Epithelial cell of esophagus (primary cell): Measurements from ENCODE around the gene PLA2G2C.

Experiments
- DNase-seq: peaks from one replicate; pipeline ENCODE4 v3.0.0; 2010; ENCODE audit warnings: low read depth
- H3K4me3 ChIP-seq: 2 replicates; pipeline ENCODE4 v1.5.1; 2011; ENCODE audit warnings: mild to moderate bottlenecking, low read length, control low read depth
- TF ChIP-seq, protein P1 (sequence below): IDR thresholded peaks from 2 replicates; pipeline ENCODE4 v1.5.1; 2011; ENCODE audit warnings: low read depth, mild to moderate bottlenecking, low read length, control low read depth, inconsistent platforms; ENCODE audit not compliant: insufficient read depth; ENCODE audit errors: missing control alignments

Gene PLA2G2C

DNA sequence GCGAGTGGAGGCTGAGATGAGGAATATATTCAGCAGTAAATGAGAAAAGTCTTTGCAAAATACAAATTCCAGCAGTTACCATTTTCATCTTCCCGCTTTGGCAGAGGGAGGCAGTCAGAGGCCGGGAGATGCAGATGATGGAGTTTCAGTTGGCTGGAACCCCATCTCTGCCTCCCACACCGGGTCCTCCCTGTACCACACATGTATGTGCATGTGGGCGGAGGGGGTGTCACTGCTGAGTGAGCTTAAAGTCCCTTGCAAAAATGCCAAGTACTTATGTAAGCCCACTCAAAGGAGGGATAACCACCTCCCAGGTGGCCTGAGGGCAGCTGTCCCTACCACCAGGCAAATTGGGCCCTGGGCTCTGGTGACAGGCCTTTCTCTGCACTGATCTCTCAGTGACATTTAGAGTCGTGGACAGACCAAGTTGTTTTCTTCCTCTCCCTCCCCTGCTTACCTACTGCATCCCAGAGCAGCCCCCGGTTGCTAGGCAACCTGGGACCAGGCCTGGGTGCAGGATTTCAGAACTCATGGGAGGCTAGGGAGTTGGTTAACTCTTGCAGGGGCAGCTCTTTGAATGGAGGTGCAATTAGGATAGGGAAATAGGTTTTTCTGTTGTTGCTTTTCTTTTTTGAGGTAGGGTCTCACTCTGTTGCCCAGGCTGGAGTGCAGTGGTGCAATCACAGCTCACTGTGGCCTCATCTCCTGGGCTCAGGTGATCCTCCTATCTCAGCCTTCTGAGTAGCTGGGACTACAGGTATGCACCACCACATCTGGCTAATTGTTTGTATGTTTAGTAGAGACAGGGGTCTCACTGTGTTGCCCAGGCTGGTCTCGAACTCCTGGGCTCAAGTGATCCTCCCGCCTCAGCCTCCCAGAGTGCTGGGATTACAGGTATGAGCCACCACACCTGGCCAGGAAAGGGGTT, 17.5 kb downstream of the PLA2G2C start:
- DNase-seq: no peak
- TF ChIP-seq, protein P1, sequence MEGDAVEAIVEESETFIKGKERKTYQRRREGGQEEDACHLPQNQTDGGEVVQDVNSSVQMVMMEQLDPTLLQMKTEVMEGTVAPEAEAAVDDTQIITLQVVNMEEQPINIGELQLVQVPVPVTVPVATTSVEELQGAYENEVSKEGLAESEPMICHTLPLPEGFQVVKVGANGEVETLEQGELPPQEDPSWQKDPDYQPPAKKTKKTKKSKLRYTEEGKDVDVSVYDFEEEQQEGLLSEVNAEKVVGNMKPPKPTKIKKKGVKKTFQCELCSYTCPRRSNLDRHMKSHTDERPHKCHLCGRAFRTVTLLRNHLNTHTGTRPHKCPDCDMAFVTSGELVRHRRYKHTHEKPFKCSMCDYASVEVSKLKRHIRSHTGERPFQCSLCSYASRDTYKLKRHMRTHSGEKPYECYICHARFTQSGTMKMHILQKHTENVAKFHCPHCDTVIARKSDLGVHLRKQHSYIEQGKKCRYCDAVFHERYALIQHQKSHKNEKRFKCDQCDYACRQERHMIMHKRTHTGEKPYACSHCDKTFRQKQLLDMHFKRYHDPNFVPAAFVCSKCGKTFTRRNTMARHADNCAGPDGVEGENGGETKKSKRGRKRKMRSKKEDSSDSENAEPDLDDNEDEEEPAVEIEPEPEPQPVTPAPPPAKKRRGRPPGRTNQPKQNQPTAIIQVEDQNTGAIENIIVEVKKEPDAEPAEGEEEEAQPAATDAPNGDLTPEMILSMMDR: no peak
- H3K4me3 ChIP-seq: no peak overlapping the region

DNA sequence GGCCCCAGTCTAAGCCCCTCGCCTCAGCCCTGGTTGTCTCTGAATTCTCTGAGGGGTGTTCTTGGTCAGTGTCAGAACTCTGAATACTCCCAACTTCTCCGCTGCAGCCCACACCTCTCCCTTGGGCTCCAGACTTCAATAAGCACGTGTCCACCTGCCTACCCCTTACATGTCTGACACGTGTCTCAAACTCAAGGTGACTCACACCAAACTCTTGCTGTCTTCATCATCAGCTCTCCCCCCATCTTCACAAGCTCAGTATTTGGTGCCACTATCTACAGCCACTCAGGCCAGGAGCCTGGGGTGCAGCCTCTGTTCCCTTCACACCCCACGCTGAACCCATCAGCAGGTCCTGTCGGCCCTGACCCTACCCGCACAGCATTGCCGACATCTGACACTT, 19.2 kb downstream of the PLA2G2C start:
- DNase-seq: peak; percentile 44
- TF ChIP-seq, protein P1: no peak

DNA sequence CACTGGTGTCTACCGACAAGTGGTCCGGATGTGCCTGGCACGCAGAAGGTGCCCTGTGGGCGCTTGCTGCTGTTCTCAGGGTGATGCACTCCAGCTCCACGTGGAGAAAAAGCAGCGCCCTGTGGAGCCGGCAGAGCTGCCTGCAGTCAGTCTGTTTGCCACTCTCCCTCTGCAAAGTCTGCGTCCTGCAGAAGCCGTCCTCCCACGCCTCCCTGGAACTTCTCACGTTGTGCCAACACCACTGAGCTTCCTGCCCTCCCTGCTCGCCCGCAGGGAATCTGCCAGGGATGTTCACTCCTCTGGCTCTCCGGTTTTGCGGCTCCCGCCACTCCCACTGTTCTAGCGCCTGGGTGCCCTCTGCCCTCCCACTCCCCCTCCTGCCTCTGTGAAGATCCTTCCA, 20.3 kb downstream of the PLA2G2C start:
- peak; percentile 46 for DNase-seq
- H3K4me3 ChIP-seq: no peak overlapping the region
- TF ChIP-seq, protein P1: no peak

More for the DNA sequence above, 19.2 kb downstream of the PLA2G2C start:
- H3K4me3 ChIP-seq: no peak overlapping the region

DNA sequence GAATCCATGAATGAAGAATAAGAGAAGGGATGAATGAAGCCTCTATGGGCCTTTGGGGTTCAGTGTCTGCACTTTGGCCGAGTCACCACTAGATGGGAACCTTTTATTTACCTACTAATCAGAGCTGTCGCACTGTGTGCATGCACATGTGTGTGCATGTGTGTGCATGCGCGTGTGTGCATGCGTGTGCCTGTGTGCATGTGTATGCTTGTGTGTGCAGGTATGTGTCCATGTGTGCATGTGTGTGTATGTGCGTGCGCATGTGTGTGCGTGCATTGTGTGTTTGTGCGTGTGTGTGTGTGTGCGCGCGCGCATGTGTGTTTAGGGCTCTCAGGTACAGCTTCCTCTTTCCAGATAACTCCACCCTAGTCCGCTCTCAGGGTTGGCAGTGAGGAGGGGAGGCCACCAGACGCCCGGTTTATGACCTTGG, 20.8 kb downstream of the PLA2G2C start:
- no peak overlapping the region for H3K4me3 ChIP-seq
- peak; percentile 28 for DNase-seq
- TF ChIP-seq, protein P1: peak; percentile 35

DNA sequence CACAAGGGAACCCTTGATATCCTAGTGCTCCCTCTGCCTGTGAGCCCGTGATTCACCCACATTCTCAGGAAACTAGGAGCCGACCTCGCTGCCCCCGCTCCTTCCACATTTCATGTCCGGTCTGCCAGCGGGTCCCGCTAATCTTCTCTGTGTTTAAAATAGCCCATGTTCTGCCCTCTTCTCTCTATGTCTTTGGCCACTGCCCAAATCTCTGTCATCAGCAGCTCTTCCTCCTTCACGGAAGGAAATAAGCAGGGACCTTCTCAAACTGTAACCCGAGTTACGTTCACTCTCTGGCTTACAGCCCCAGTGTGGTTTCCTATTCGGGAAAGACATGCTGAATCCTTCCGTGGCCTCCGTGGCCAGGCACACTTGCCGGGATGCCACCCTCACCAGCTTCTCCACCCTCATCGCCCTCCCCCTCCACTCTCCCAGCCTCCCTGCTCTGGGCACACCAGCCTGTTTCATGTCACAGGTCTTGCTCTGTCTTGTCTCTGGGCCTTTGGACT, 21.6 kb downstream of the PLA2G2C start:
- no peak for DNase-seq
- H3K4me3 ChIP-seq: no peak overlapping the region
- TF ChIP-seq, protein P1: no peak

DNA sequence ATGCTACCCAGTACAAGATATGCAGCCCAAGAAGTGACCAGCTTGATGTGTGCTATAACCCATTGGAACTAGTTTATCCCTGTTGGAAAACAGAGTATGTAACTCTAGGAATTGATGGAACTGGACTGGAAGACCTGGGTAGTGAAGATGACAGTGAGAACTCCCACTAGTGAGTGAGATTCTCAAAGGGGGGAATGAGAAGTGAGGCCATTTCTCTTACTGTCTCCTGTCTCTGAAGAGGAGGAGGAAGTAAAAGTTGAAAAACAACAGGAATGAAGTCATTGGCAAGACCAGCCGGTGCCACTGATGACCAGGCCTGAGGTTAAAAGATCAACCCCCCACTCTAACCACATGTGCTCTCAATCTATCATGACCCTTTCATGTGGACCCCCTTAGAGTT, 26.3 kb downstream of the PLA2G2C start:
- DNase-seq: peak; percentile 18
- TF ChIP-seq, protein P1: no peak

More for the DNA sequence above, 26.3 kb downstream of the PLA2G2C start:
- H3K4me3 ChIP-seq: no peak overlapping the region
